HL-60/S4 (cell line): ENCODE data around the gene CAMK1D.

Experiments
- in situ Hi-C: fragments of 300-500 bp; cut with MboI; formaldehyde crosslinking; loops from 2 replicates; pipeline ENCODE4 v1.14.3; 2022; ENCODE audit warnings: low sequenced_read_pairs

CAMK1D gene

DNA sequence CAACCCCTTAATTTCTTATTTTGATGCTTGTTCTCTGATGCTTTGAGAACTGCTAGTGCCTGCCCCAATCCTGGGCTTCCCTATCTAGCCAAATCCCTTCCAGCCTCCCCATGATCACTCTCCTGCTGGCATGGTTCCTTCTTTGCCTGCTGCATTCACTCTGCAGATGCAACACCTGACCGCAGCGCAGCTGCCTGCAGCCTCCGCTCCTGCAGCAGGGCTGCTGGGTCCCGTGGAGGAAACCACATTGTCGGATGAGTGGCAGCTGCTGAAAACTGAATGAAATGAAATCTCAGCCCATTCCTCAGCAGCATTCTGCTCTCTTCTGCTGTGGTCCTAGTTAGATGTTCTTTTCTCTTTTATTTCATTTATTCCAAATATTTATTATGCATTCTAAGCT lies 331.9 kb downstream of the CAMK1D start:
- in situ Hi-C loops: no loop called here

DNA sequence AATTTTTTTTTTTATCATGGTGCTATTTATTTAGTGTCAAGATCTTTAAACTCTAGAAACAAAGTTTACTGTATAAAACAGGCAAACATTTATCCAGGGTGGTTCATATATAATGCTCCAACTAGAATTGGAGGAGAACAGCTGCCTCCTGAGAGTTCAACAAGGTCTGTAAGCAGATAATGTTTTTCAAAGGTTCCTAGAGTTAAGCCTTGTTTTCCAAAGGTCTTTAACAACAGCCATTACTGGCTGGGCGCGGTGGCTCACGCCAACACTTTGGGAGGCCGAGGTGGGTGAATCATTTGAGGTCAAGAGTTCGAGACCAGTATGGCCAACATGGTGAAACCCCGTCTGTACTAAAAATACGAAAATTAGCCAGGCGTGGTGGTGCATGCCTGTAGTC lies 335.4 kb downstream of the CAMK1D start:
- in situ Hi-C loops: no loop called here

DNA sequence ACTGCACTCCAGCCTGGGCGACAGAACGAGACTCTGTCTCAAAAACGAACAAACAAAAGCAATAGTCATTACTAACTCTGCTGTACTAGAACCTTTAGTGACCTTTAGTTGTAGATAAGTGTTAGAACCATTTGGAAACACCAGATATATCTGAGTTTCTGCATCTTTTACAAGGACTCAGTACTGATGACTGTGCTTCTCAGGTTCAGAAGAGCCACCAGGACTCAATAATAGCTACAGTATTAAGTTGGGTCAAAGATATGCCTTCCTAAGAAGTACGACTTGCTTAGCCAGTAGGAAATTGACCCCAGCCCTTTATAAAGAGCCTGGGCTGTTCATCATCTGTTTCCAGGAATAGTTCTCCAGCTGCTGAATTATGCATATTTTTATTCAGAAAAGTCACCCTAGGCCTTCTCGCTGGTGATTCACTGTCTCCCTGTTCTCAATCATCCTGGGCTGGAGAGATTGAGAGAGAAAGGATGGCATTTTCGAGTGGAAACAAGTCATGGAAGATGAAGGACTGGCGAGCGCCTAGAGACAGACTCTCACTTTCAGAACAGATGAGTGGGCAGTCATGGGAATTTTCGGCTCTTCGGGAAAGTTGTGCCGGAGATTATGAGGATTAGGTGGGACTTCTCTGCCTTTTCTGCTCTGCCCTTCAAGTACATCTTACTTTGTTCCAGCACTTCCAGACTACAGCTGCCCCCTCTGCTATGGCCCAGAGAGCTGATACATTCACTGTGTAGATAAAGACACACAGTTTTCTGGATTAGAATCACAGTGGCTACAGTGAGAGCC lies 336.1 kb downstream of the CAMK1D start:
- in situ Hi-C loops: no loop called here

DNA sequence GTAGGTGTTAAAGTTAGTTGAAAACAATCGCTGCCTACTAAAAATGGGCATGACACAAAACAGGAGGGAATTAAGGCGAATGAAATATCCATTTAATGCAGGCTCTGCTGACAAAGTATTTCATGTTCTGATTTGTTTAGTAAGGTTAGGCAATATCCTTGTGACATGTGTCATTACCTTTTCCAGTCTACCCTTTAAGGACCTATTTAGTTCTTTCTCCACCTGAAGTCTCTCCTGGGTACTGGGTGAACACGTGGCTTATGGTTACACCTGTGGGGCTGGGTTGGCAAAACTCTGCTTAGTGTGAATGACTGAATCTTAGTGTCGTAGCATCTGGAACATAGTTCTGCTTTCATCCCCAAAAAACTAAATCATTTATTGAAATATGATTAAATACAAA lies 338.6 kb downstream of the CAMK1D start:
- in situ Hi-C loops: no loop called here

DNA sequence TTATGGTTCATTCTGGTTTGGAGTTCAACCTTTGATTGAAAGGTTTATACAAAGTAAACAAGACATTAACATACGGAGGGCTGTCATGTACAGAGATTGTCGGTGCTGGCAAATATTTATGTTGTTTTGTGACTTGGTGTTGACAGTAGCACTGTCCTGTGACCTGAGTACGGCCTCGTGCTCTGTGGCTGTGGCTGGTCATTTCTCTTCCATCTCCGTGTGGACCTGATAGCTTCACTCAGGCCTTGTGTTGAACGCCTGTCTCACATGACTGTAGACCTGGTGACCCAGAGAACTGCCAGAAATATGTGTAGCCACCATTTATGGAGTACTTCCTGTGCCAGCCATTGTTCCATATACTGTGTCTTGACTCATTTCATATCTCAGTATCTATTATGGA lies 340.5 kb downstream of the CAMK1D start:
- in situ Hi-C loops: no loop called here

DNA sequence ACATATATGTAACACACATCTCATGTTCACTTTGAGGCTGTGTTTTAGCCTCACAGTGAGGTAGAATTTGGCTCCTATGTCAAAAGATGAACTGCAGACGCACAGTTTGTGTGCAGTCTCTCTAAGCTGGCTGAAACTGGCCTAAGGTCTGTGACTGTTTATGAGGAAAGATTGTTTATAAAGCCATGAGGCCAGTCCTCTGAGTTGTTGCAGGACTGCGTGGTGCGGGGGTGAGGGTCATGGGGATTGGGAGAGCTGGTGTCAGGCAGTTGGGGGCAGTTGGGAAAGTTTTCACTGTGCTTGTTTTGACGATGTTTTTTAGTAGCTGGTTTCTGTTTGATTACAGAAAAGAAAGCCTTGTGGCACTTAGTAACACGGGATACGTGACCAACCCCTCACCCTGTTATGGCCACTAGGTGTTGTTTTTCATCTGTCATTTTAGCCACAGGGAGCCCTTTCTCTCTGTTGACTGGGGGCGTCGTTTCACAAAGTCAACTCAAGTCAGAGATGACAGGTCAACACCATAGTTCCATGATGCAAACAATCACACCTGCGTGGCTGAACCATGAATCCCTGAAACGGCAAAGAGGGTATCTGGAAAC lies 341.3 kb downstream of the CAMK1D start:
- in situ Hi-C loops: no loop called here

DNA sequence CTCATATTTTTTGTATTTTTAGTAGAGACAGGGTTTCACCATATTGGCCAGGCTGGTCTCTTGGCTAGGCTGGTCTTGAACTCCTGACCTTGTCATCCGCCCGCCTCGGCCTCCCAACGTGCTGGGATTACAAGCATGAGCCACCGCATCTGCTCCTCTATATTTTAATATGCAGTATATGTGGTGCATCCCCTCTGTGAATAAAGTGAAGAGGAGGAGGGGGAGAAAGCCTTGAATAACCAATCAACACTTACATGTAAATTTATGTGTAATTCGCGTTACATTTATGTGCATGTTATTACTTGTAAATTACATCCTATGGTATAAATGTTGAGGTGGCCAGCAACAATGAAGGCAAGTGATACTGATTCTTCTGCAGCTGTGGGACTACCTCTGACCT lies 342.2 kb downstream of the CAMK1D start:
- in situ Hi-C loops: no loop called here

DNA sequence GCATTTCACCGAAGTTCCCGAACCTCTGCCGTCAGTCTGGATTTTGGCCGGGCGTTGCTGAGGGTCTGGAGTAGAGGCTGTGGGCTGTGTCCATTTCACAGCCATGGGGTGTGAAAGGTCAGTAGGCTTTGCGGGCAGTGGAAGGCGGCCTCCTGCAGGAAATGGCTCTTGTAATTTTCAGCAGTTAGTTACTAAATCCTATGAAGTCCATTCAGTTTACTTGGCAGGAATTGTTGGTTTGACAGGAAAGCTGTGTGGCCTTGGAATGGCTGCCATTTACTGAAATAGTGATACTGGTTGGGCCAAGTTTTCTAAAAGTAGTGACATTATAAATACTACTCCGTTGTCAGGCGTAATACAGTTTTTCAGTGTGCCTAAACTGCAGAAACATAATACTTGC lies 348.4 kb downstream of the CAMK1D start:
- in situ Hi-C loops: no loop called here

DNA sequence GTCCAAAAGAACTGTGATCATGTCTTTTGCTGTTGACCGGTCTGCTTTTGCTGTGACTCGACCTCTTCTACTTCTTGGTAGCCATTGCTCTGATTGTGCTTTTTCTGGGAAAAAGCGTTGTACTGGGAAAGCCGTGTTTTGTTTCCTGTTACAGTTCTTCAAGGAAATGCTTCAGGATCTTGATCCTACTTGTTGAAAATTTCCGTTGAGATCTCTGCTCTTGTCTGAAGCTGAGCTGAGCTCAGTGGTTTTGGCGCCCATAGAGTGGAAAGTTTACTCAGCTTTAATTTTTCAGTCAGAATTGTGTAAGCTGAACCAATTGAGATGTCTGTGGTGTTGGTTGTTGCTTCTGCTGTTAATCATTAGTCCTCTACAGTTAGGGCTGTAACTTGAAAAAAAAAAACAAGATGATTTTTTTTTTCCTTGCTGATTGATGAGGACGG lies 349.9 kb downstream of the CAMK1D start:
- in situ Hi-C loops: no loop called here

DNA sequence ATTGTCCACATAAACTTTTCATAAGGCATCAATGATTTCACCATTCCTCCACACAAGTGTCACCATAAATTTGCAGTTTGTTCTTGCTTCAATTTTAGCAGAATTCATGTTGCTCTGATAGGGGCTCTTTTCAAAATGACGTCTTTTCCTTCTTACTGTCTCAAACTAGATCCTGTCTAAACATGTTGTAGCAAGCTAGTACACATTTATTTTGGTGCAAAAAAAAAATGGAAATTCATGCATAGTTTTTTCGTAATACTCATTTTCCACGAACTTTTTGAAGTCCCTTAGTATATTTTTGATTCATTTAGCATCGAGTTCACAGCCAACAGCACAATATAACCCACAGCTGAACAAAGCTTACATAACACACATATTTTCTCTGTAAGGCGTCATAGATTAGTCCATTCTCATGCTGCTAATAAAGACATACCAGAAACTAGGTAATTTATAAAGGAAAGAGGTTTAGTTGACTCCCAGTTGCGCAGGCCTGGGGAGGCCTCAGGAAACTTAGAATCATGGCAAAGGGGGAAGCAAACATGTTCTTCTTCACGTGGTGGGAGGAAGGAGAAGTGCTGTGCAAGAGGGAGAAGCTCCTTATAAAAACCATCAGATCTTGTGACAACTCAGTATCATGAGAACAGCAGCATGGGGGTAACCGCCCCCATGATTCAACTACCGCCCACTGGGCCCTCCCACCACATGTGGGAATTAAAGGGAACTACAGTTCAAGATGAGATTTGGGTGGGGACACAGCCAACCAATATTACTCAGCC lies 350.6 kb downstream of the CAMK1D start:
- in situ Hi-C loops: no loop called here

DNA sequence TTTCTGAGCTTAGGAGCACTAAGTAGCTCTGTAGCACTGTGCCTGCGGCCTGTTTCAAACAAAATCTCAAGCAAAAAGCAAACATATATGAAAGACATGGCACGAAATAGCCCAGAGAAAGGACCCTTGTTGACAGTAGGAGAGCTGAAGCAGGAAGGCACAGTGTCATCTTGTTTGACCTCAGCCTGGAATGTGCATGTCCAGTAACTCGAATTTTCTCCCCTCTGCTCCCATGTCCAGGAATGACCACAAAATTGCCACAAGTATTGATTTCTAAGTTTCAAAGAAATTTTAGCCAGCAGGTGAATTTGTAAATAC lies 351.2 kb downstream of the CAMK1D start:
- in situ Hi-C loops: no loop called here

DNA sequence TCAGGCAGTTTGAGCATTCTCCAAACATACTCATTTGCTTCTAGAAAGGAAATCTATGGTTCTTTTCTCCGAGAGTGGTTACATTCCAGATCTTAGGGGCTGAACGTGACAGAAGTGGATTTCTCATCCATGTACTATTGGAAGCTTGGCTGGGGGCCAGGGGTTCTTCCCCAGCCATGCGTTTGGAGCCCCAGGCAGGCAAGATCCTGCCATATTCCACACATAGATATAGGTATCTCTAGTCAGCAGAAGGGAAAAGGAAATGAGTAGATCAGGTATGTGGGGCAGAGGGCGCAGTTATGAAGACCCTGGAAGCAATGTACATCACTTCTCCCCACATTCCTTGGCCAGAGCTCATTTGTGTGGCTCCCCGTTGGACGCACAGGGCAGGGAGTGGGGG lies 352.3 kb downstream of the CAMK1D start:
- in situ Hi-C loops: no loop called here

DNA sequence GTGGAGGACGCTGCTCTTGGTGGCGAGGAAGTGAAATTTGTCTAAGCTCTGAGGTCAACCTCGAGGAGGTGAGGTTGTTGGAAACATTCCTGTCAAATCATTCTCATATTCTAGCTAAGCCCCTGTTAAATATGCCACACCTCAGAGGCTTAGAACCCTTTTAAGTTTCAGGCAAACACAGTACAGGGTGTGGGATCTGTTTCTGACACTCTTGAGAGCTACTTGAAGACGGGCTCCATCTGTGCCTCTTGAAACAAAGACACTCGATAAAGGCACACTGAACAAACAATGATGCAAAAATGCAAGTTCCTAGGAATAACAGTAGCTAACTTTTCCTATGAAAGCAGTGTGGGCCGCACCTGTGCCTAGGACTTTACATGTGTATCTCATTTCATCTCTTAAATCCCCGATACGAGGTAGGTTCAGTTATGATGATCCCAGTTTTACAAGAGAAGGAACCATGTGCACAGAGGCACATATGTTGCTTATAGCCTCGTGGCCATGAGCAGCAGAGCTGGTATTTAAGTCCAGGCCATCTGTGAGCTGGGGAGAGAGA lies 352.9 kb downstream of the CAMK1D start:
- in situ Hi-C loops: no loop called here

DNA sequence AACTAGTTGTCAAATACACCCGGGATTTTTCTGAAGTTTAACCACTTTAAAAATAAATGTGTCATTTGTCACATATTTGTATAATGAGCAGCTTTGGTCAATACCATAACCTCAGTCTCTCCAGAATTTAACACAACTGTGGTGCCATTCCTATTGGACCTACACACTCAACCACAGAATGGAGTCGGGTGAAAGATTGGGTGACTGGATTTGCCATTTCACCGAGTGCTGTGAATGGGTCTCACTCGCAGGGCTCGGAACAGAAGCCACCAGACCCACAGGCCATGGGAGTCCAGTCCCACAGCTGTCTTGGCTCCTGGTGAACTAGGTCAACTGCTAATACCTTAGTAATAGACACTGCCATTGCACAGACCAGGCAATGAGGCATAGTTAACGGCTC lies 353.8 kb downstream of the CAMK1D start:
- in situ Hi-C loops: no loop called here

DNA sequence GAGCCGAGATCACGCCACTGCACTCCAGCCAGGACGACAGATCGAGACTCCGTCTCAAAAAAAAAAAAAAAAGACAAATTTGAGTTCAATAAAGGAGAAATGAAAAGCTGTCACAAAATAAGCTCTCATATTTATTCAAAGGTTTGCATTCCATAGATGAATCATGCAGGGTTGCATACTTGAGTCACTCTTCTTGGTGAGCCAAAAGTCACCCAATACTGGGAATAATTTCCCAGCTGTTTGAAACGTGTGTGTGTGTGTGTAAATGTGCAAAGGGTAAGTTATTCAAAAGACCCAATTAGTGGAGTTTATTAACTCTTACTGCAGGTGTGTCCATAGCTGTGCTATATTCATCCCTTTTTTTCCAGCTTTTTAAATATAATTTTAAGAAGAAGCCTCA lies 354.5 kb downstream of the CAMK1D start:
- in situ Hi-C loops: no loop called here

DNA sequence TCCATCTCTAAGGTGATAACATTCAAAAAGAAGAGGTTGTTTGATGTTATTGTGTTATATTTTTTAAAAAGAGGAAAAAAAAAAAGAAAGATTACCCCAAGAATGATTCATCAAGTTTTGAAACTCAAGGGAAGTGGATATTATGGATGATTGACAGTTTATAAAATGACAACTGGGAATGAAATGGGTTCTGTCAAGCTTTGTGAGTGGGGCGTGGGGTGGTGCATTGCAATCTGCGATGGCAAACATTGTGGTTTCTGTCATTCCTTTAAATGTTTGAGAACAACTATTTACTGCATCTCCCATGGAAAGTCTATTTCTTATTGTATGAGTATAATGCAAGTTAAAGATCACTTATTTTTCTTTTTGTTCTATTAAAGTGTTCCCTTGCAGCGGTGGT lies 355.1 kb downstream of the CAMK1D start:
- in situ Hi-C loops: no loop called here

DNA sequence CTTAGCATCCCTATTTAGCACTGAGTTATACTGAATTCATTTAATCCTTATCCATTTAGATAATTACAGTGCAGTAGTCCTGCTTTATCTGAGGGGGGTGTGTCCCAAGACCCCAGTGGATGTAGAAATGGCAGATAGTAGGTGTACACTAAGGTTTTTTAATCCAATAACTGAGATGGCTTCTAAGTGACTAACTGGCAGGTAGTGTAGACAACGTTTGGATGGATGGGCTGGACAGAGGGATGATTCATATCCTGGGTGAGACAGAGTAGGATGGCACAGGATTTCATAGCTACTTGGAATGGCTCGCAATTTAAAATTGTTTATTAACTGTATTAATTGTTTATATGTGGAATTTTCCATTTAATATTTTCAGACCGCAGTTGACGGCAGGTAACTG lies 356.6 kb downstream of the CAMK1D start:
- in situ Hi-C loops: no loop called here

DNA sequence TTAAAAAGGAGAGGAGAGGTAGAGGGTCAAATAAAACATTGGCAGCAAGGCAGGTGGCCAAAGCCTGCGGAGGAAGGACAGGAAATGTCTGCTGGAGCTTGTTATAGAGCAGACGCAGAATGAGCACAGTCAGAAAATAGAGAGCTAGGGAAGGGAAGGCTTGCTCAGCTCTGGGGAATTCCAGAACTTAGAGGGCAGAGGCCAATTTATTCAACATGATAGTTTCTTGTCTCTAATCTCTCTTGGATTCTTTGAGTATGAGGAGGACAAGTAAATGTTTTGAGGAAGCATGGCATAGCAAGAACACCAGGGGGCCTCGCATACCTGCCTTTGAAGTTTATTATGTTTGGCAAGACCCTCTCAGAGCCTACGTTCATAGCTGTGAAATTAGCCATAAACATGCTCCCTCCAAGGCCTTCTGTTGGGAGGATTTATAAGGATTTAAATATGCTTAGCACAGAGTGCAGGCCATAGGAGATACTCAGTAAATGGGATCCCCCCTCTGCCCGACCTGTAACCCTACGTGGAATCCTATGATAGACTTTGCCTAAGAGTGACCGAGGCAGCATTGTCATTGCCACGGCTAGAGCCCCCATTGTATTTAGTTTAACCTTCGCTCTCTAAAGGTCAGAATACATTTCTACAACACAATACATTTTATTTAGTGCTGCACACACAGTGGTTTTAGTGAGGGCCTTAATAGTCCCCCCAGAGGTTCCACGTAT lies 358.3 kb downstream of the CAMK1D start:
- in situ Hi-C loops: no loop called here

DNA sequence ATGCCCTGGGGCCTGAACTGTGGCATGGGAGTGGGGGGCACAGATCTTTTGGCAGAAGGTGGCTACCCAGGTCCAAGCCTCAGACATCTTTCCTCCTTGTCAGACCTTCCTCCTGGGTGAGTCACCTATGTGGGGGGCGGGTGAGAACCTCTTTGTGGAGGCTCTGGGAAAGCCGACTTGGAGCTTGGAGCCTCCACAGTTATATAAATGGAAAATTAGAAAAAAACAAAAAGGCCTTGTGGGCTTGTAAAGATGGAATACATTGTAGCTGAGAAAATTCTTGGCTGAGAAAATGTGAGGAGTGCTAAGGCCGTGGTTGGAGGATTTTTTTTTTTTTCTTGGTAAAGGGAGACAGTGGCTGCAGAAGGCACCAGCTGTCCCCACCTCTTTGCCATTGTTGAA lies 359.7 kb downstream of the CAMK1D start:
- in situ Hi-C loops: no loop called here

DNA sequence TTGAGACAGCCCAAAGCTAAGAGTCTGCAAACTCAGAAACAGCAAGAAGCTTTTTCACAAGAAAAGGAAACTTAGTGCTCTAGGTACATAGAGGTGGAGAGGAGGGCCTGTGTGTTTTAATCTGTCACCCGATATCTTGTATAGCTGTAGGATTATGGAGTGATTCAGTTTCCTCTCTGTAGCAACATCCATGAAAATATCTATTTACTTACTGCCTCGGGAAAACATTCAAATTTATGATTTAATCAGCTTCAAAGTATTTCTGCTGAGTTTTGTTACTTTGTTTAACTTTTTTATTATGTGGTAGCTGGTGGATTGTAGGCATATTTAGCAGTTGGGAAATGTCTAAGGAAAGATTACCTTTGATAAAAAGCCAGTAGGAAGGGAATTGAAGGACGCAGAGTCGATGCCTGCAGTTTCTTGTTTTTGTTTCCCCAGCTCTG lies 360.2 kb downstream of the CAMK1D start:
- in situ Hi-C loops: no loop called here

DNA sequence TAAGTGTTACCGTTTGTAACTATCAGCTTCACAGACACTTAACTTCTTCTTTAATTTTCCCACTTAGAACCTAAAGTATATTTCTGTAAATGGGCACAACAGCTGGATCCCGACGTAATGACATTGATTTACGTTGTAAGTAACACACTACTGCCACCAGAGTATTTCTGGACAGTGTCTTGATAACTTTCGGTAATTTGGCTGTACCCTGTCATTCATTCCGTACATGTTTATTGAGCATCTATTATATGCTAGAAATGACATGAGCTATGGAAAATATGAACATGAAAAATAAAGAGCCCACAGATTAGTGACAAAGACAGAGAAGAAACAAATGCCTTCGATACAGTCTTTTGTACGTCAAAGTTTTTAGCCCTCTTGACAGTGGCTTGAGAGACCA lies 360.8 kb downstream of the CAMK1D start:
- in situ Hi-C loops: no loop called here
